Gastroesophageal sphincter (tissue), 4 donors: Measurements from ENCODE around the gene TRHDE. TPM values are rescaled to one million over a fixed set of nuclear protein-coding genes. Genes with fewer than 3 reads are reported as not detected.

Experiments used
- ATAC-seq: fragments of 150-250 bp; one replicate; pipeline ENCODE4 v1.9.1; 2016; ENCODE audit warnings: mild to moderate bottlenecking, moderate library complexity
- H3K27ac ChIP-seq, 4 donors: fragments of 200-600 bp; sonication (generic) in 3 of 4; 1 replicate in 3 of 4; 2 replicates in 1 of 4; pipeline ENCODE4 v1.5.1; 2016 to 2019
- H3K27me3 ChIP-seq: fragments of 200-600 bp; sonication (generic); one replicate; pipeline ENCODE4 v1.5.1; 2019
- H3K36me3 ChIP-seq, 2 donors: fragments of 200-600 bp; sonication (generic); one replicate each; pipeline ENCODE4 v1.5.1; 2019; ENCODE audit warnings: control low read depth in 1 of 2
- H3K4me1 ChIP-seq, 3 donors: fragments of 200-600 bp; sonication (generic); 1 replicate in 2 of 3; 2 replicates in 1 of 3; pipeline ENCODE4 v1.5.1; 2016 to 2019; ENCODE audit warnings: control low read depth in 2 of 3
- H3K4me3 ChIP-seq, 2 donors: fragments of 200-600 bp; sonication (generic); one replicate each; pipeline ENCODE4 v1.5.1; 2019; ENCODE audit warnings: mild to moderate bottlenecking in 1 of 2, moderate library complexity in 1 of 2
- H3K9me3 ChIP-seq, 3 donors: fragments of 200-600 bp; sonication (generic); one replicate each; pipeline ENCODE4 v1.5.1; 2017 to 2019; ENCODE audit warnings: control low read depth in 2 of 3
- EP300 ChIP-seq: sonication (generic); formaldehyde crosslinking; IDR thresholded peaks from one replicate; pipeline ENCODE4 v1.6.1; 2017; ENCODE audit warnings: antibody characterized with exemption, mild to moderate bottlenecking
- POLR2A ChIP-seq, 2 donors: fragments of 450-650 bp; IDR thresholded peaks; one replicate each; pipeline ENCODE4 v1.6.1; 2017; ENCODE audit warnings: antibody characterized with exemption in 2 of 2, mild to moderate bottlenecking in 2 of 2, moderate library complexity in 1 of 2
- POLR2AphosphoS5 ChIP-seq: sonication (generic); formaldehyde crosslinking; IDR thresholded peaks from one replicate; pipeline ENCODE4 v1.6.1; 2017; ENCODE audit warnings: antibody characterized with exemption
- WGBS, 2 donors: methylation state at CpG; one replicate each; pipeline ENCODE4 v1.1.5; 2018; ENCODE audit warnings: low coverage in 1 of 2; 5-methylcytosine and 5-hydroxymethylcytosine counted together
- total RNA-seq, 4 donors: library from RNA; depleted of rRNA; stranded (reverse); fragments of >200 nt; gene quantifications; one replicate each; pipeline ENCODE4 v1.1.0, GENCODE V29; 2016
- TF ChIP-seq, protein P1 (sequence below), 4 experiments: fragments of 200-600 bp in 2 of 4; fragments of 450-650 bp in 2 of 4; sonication (generic) in 1 of 4; IDR thresholded peaks; one replicate each; pipeline ENCODE4 v1.5.1; 2017 to 2019; ENCODE audit warnings: antibody characterized with exemption in 4 of 4, mild to moderate bottlenecking in 2 of 4, moderate library complexity in 2 of 4

Gene TRHDE
- total RNA-seq, 4 donors from 2014 or later: 0.74 to 2.3 (median 1.0) TPM

DNA sequence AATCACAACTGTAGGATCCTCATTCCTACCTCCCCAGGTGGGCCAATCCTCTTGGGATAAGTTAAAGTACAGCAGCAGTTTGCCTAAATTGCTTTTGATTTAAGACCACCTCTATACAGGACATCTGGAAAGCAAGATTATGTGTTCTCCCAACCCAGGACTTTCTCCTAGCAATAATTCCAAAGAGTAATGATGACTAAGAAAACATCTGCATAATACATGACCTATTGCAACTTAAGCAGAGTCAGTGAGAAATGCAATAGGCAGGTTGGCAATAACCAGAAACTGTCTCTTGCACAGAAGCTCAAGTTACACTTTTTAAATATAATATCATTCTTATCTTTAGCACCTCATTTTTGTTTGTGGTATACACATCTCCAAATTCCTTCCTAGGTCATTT is 275.4 kb downstream of the TRHDE start:
- Histone ChIP-seq H3K27ac (no peak overlapping the region), H3K36me3 (no peaks in the 10 kb centered on the region), H3K9me3 (no peaks in the 10 kb centered on the region), H3K4me3 (no peak overlapping the region), H3K4me1 (no peaks in the 10 kb centered on the region), H3K27me3 (no peaks in the 10 kb centered on the region)
- TF ChIP-seq EP300: no peak
- TF ChIP-seq, protein P1, sequence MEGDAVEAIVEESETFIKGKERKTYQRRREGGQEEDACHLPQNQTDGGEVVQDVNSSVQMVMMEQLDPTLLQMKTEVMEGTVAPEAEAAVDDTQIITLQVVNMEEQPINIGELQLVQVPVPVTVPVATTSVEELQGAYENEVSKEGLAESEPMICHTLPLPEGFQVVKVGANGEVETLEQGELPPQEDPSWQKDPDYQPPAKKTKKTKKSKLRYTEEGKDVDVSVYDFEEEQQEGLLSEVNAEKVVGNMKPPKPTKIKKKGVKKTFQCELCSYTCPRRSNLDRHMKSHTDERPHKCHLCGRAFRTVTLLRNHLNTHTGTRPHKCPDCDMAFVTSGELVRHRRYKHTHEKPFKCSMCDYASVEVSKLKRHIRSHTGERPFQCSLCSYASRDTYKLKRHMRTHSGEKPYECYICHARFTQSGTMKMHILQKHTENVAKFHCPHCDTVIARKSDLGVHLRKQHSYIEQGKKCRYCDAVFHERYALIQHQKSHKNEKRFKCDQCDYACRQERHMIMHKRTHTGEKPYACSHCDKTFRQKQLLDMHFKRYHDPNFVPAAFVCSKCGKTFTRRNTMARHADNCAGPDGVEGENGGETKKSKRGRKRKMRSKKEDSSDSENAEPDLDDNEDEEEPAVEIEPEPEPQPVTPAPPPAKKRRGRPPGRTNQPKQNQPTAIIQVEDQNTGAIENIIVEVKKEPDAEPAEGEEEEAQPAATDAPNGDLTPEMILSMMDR (IDR thresholded peaks at IDR 0.05): no peak
- TF ChIP-seq POLR2AphosphoS5: no peak
- no peak for TF ChIP-seq POLR2A (IDR thresholded peaks at IDR 0.05)
- ATAC-seq: no peak

DNA sequence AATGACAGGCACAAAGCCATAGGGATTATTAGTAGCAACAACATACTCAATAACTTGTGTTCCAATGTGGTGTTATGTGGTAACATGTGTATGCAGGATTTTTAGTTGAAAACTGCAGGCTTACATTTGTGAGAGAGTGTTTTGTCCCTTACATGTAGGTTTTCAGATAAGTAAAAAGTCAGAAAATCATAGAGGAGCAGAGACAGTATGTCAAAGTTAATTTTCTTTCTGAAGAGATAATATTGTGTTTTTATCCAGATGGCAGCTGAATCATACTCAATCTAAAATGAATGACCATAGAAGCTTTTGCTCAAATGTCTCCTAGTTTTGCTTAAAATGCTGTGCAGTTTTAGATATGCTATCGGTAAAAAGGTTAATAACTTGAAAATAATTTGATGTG is 277.0 kb downstream of the TRHDE start:
- ATAC-seq: no peak
- Histone ChIP-seq H3K4me3 (no peak overlapping the region), H3K4me1 (no peaks in the 10 kb centered on the region), H3K9me3 (no peaks in the 10 kb centered on the region), H3K27me3 (no peaks in the 10 kb centered on the region), H3K27ac (no peak overlapping the region), H3K36me3 (no peaks in the 10 kb centered on the region)
- 94 to 100% methylated on average over 1 of the region's 1 CpG for WGBS, 2 donors
- no peak for TF ChIP-seq POLR2AphosphoS5
- TF ChIP-seq EP300: no peak

DNA sequence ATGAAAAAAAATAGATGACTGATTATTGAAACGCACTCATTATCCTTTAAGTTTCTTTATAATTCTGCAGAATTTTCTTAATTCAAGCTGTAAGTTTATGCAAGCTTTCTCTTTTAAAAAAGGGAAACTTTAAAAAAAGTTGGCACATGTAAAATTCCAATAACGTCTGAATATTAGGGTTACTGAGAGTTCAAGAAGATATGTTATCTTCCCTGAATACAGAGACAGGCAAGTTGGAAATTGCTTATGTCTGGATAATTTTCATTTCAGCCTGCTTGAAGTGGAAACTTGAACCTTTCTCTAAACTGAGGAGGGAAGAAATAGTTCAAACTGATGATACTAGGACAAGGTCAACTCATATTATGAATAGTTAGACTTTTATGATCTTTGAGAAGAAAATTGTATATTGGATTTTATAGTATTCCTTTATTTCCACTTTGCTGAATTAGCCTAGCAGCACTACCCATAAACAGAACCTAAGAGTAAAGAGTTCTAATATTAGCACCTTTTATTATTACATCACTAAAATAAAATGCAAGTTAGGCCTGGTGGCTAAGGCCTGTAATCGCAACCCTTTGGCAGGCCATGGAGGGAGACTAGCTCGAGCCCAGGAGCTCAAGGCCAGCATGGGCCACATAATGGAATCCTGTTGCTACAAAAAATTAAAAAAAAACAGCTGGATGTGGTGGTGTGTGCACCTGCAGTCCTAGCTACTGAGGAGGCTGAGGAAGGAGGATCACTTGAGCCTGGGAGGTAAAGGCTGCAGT is 288.0 kb downstream of the TRHDE start:
- Histone ChIP-seq H3K4me1 (no peaks in the 10 kb centered on the region), H3K9me3 (no peaks in the 10 kb centered on the region), H3K27ac (no peak overlapping the region), H3K27me3 (no peaks in the 10 kb centered on the region), H3K4me3 (no peak overlapping the region), H3K36me3 (no peaks in the 10 kb centered on the region)
- no peak for ATAC-seq
- TF ChIP-seq POLR2AphosphoS5: no peak
- TF ChIP-seq POLR2A (IDR thresholded peaks at IDR 0.05): no peak
- TF ChIP-seq EP300: no peak
- TF ChIP-seq, protein P1 (IDR thresholded peaks at IDR 0.05): no peak
- WGBS, 2 donors: 27 to 38% methylated on average over 4 of the region's 4 CpGs

DNA sequence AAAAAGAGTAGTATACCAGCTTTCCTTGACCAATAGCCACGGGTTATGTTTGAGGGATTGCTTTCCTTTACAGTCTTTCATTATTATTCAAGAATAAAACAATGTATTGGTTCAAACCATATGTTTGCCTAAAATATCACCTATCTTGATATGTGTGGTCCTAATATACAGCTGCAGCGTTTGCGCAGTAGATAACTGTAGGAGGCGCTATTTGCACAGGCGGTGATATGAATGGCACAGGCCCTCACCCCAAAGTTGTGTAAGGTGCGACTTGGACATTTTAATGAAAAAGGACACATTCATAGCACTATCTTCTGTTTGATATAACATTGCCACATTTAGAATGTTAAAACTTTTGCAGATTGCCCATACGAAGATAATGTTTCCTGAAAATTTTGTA is 298.4 kb downstream of the TRHDE start:
- no peaks in the 10 kb centered on the region for H3K36me3 ChIP-seq
- ATAC-seq: no peak

DNA sequence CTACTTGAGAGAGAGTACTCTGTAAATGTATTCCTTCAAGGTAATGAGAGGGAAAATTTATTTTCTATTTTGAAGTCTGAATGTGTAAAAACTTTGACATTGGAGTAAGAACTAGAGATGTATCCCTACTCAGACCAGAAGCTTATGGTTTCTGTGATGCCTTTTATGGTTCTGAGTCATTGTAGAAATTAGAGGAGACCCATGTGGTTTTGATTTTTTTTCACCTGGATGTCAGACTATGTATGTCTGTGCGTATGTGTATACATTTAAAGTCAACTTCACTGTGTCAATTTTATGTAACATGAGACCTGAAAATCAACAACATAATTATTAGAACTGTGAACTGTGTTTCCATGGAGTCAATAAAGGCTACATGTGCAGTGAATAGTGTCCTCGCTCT is 302.0 kb downstream of the TRHDE start:
- H3K9me3 ChIP-seq: no peaks in the 10 kb centered on the region
- no peaks in the 10 kb centered on the region for H3K36me3 ChIP-seq
- TF ChIP-seq POLR2AphosphoS5 (no peak), EP300 (no peak), POLR2A (IDR thresholded peaks at IDR 0.05) (no peak)
- TF ChIP-seq, protein P1 (IDR thresholded peaks at IDR 0.05): no peak
- H3K27me3 ChIP-seq: no peaks in the 10 kb centered on the region
- no peak overlapping the region for H3K27ac ChIP-seq
- 91 to 100% methylated on average over 2 of the region's 2 CpGs for WGBS, 2 donors
- no peaks in the 10 kb centered on the region for H3K4me1 ChIP-seq
- H3K4me3 ChIP-seq: no peak overlapping the region
- no peak for ATAC-seq

More for the DNA sequence above, 298.4 kb downstream of the TRHDE start:
- Histone ChIP-seq H3K27me3 (no peaks in the 10 kb centered on the region), H3K27ac (no peak overlapping the region), H3K4me3 (no peak overlapping the region), H3K4me1 (no peaks in the 10 kb centered on the region), H3K9me3 (no peaks in the 10 kb centered on the region)
- 78 to 80% methylated on average over 7 of the region's 7 CpGs for WGBS, 2 donors
- TF ChIP-seq POLR2A (IDR thresholded peaks at IDR 0.05) (no peak), POLR2AphosphoS5 (no peak), EP300 (no peak)
- TF ChIP-seq, protein P1 (IDR thresholded peaks at IDR 0.05): no peak
